Measurements from ENCODE around the gene VPS41.

DNA sequence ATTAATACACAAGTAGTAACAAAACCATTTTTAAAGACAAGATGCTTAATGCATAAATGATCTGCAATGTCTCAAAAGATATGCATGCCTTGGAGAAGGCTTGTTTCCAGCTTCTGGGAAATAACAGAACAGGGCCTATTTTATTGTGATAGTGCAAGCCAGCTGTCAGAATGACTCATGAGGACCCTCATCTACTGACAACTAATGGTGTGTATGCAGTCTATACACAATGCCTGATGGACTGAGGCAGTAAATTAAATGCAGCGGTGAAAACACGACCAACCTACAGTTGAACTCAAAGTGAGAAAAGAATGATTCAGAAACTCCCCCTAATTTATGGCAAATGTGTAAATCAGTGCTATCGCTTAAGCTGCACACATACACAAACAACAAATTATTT, 46.3 kb downstream of the VPS41 start:
- TF ChIP-seq POLR2AphosphoS5 (IDR thresholded peaks at IDR 0.05; ENCODE audit: low read depth, low read length) (no peak), POLR2A (IDR thresholded peaks at IDR 0.05; ENCODE audit: low read depth, low read length) (no peak)

Measured in GM12892 (cell line).